Testis (tissue), 3 donors: Measurements from ENCODE around the gene SRSF8. TPM values are rescaled to one million over a fixed set of nuclear protein-coding genes. Genes with fewer than 3 reads are reported as not detected.
A peak's percentile ranks its signal among the peaks of the same experiment; 100 is the strongest.

ENCODE experiments used
- DNase-seq: peaks from one replicate; pipeline ENCODE4 v3.0.0-alpha.2; 2019
- H3K27ac ChIP-seq, 2 donors: fragments of 200-600 bp; sonication (generic); one replicate each; pipeline ENCODE4 v1.5.1; 2019
- H3K27me3 ChIP-seq: fragments of 200-600 bp; sonication (generic); one replicate; pipeline ENCODE4 v1.5.1; 2019
- H3K36me3 ChIP-seq: fragments of 200-600 bp; sonication (generic); one replicate; pipeline ENCODE4 v1.5.1; 2017; ENCODE audit warnings: low read depth; ENCODE audit errors: missing control alignments
- H3K4me1 ChIP-seq: fragments of 200-600 bp; sonication (generic); one replicate; pipeline ENCODE4 v1.5.1; 2019
- H3K4me3 ChIP-seq, 2 donors: fragments of 200-600 bp; sonication (generic); one replicate each; pipeline ENCODE4 v1.5.1; 2017 to 2019
- H3K9me3 ChIP-seq: fragments of 200-600 bp; sonication (generic); one replicate; pipeline ENCODE4 v1.5.1; 2017
- CTCF ChIP-seq, 3 experiments: fragments of 450-650 bp in 2 of 3; fragments of 200-600 bp in 1 of 3; sonication (generic) in 1 of 3; IDR thresholded peaks; one replicate each; pipeline ENCODE4 v1.5.1; 2016 to 2019; ENCODE audit warnings: antibody characterized with exemption in 3 of 3, mild to moderate bottlenecking in 2 of 3, moderate library complexity in 1 of 3
- POLR2A ChIP-seq: fragments of 450-650 bp; IDR thresholded peaks from one replicate; pipeline ENCODE4 v1.6.1; 2017; ENCODE audit warnings: antibody characterized with exemption, mild to moderate bottlenecking, moderate library complexity
- WGBS, 2 donors: methylation state at CpG; one replicate each; pipeline ENCODE4 v1.1.5; 2018; 5-methylcytosine and 5-hydroxymethylcytosine counted together
- intact Hi-C: fragments of 100-400 bp; cut with DNase I; formaldehyde crosslinking; loops from one replicate; pipeline ENCODE4 v1.15.1; 2023; ENCODE audit warnings: low total_unique reads
- polyA plus RNA-seq: library from polyadenylated mRNA; stranded (reverse); fragments of 350-450 nt; fragmentation: Illumina TruSeq; extraction: RNeasy Lipid Tissue Mini Kit (QIAGEN cat#74804); gene quantifications from one replicate; pipeline ENCODE4 v1.2.3, GENCODE V29; 2014; ENCODE audit warnings: low read depth, low replicate concordance; ENCODE audit not compliant: insufficient read depth
- total RNA-seq, 2 donors: library from RNA; depleted of rRNA; stranded (reverse); fragments of >200 nt; gene quantifications; one replicate each; pipeline ENCODE4 v1.2.3, GENCODE V29; 2016

SRSF8 gene
- total and polyA plus RNA-seq, 3 donors from 2014 or later, result 30.0 to 37.2 (median 32.5) TPM

GRCh38 chr11:95067841-95068219, 1.1 kb downstream of the SRSF8 start:
- H3K9me3 ChIP-seq, result no peaks in the 10 kb centered on the region
- H3K4me3 ChIP-seq, result peak overlapping the region; percentile 80 to 84
- H3K27ac ChIP-seq, result peak overlapping the region; percentile 97
- DNase-seq, result no peak
- peaks cover 7% of the 10 kb centered on the region for H3K4me1 ChIP-seq
- 0% methylated on average over 16 of the region's 16 CpGs for WGBS, 2 donors
- no peaks in the 10 kb centered on the region for H3K27me3 ChIP-seq
- no peaks in the 10 kb centered on the region for H3K36me3 ChIP-seq
- intact Hi-C loops, result loop anchor here (5.0 kb wide), 1 partner anchor 84 kb away; no protein-coding TSS in a partner anchor
- TF ChIP-seq POLR2A, result no peak
- TF ChIP-seq CTCF (IDR thresholded peaks at IDR 0.05), result no peak

GRCh38 chr11:95068549-95068948, 1.8 kb downstream of the SRSF8 start:
- TF ChIP-seq CTCF (IDR thresholded peaks at IDR 0.05), result no peak
- TF ChIP-seq POLR2A, result no peak
- DNase-seq, result peak; percentile 94
- Histone ChIP-seq H3K36me3 (no peaks in the 10 kb centered on the region), H3K4me3 (peak overlapping the region; percentile 80 to 84), H3K4me1 (peaks cover 7% of the 10 kb centered on the region), H3K9me3 (no peaks in the 10 kb centered on the region), H3K27ac (peak overlapping the region; percentile 97), H3K27me3 (no peaks in the 10 kb centered on the region)
- intact Hi-C loops, result loop anchor here (5.0 kb wide), 1 partner anchor 84 kb away; no protein-coding TSS in a partner anchor
- WGBS, 2 donors, result 2 to 5% methylated on average over 5 of the region's 5 CpGs

GRCh38 chr11:95070471-95070870, 3.8 kb downstream of the SRSF8 start:
- H3K27ac ChIP-seq, result no peak overlapping the region

GRCh38 chr11:95072948-95073347, 6.2 kb downstream of the SRSF8 start:
- no peak overlapping the region for H3K4me3 ChIP-seq
- peaks cover 27% of the 10 kb centered on the region for H3K4me1 ChIP-seq
- H3K9me3 ChIP-seq, result no peaks in the 10 kb centered on the region
- H3K27ac ChIP-seq, result no peak overlapping the region
- intact Hi-C loops, result no loop called here
- H3K36me3 ChIP-seq, result no peaks in the 10 kb centered on the region
- H3K27me3 ChIP-seq, result no peaks in the 10 kb centered on the region
- TF ChIP-seq POLR2A, result no peak
- DNase-seq, result no peak

More at GRCh38 chr11:95070471-95070870, 3.8 kb downstream of the SRSF8 start:
- Histone ChIP-seq H3K36me3 (no peaks in the 10 kb centered on the region), H3K9me3 (no peaks in the 10 kb centered on the region), H3K4me3 (no peak overlapping the region), H3K4me1 (peaks cover 18% of the 10 kb centered on the region), H3K27me3 (no peaks in the 10 kb centered on the region)
- intact Hi-C loops, result no loop called here
- DNase-seq, result no peak
- WGBS, 2 donors, result 83 to 87% methylated on average over 1 of the region's 1 CpG
- TF ChIP-seq POLR2A, result no peak
- no peak for TF ChIP-seq CTCF (IDR thresholded peaks at IDR 0.05)

GRCh38 chr11:95074792-95075563, 8.3 kb downstream of the SRSF8 start:
- 30 to 42% methylated on average over 8 of the region's 8 CpGs for WGBS, 2 donors
- Histone ChIP-seq H3K27me3 (no peaks in the 10 kb centered on the region), H3K4me3 (no peak overlapping the region), H3K4me1 (peaks cover 21% of the 10 kb centered on the region), H3K36me3 (no peaks in the 10 kb centered on the region), H3K27ac (peak overlapping the region in 1 of 2 donors; percentile 28), H3K9me3 (no peaks in the 10 kb centered on the region)
- intact Hi-C loops, result no loop called here
- TF ChIP-seq POLR2A, result no peak
- TF ChIP-seq CTCF (IDR thresholded peaks at IDR 0.05), result no peak
- peak; percentile 91 for DNase-seq
